Mucosa of rectum (tissue), 2 donors: ENCODE results near the gene SLC25A28.

Experiments
- H3K27ac ChIP-seq, 2 donors: one replicate each; pipeline ENCODE4 v1.7.0; 2013; ENCODE audit warnings: inconsistent platforms in 2 of 2, low read depth in 2 of 2, low read length in 2 of 2
- H3K27me3 ChIP-seq, 2 donors: one replicate each; pipeline ENCODE4 v1.7.0; 2013; ENCODE audit warnings: low read length in 2 of 2; ENCODE audit not compliant: control insufficient read depth in 2 of 2, insufficient read depth in 2 of 2
- H3K36me3 ChIP-seq, 2 donors: one replicate each; pipeline ENCODE4 v1.7.0; 2013; ENCODE audit warnings: low read length in 2 of 2; ENCODE audit not compliant: control insufficient read depth in 2 of 2, insufficient read depth in 2 of 2
- H3K4me1 ChIP-seq, 2 donors: one replicate each; pipeline ENCODE4 v1.7.0; 2013; ENCODE audit warnings: low read length in 2 of 2, mild to moderate bottlenecking in 1 of 2; ENCODE audit not compliant: control insufficient read depth in 2 of 2, insufficient read depth in 2 of 2
- H3K4me3 ChIP-seq, 2 donors: one replicate each; pipeline ENCODE4 v1.7.0; 2013; ENCODE audit warnings: low read length in 2 of 2
- H3K9ac ChIP-seq, 2 donors: one replicate each; pipeline ENCODE4 v1.7.0; 2013; ENCODE audit warnings: low read length in 2 of 2, low read depth in 1 of 2, mild to moderate bottlenecking in 1 of 2
- H3K9me3 ChIP-seq, 2 donors: one replicate each; pipeline ENCODE4 v1.7.0; 2013; ENCODE audit warnings: low read length in 2 of 2; ENCODE audit not compliant: control insufficient read depth in 2 of 2
- donor health status: healthy.
- donor health status: Normal muscosa, but diverticular disease.

The SLC25A28 gene

GRCh38 chr10:99593312-99593711 lies 26.9 kb downstream of the SLC25A28 start:
- Histone ChIP-seq H3K36me3 (no peaks in the 10 kb centered on the region), H3K27ac (peak overlapping the region; percentile 61 to 66), H3K9ac (peak overlapping the region in 1 of 2 donors; percentile 17), H3K4me3 (peak overlapping the region in 1 of 2 donors; percentile 33), H3K27me3 (no peaks in the 10 kb centered on the region), H3K4me1 (peaks cover 13 to 35% of the 10 kb centered on the region in 2 donors), H3K9me3 (no peaks in the 10 kb centered on the region)

GRCh38 chr10:99590799-99591198 lies 29.4 kb downstream of the SLC25A28 start:
- Histone ChIP-seq H3K27me3 (no peaks in the 10 kb centered on the region), H3K4me3 (no peak overlapping the region), H3K9ac (no peak overlapping the region), H3K9me3 (no peaks in the 10 kb centered on the region), H3K4me1 (peaks cover 11 to 27% of the 10 kb centered on the region in 2 donors), H3K36me3 (no peaks in the 10 kb centered on the region), H3K27ac (peak overlapping the region; percentile 26)

- Histone ChIP-seq H3K4me3 (no peak overlapping the region), H3K9me3 (no peaks in the 10 kb centered on the region), H3K36me3 (no peaks in the 10 kb centered on the region), H3K27ac (peak overlapping the region; percentile 3 to 62), H3K9ac (no peak overlapping the region), H3K27me3 (no peaks in the 10 kb centered on the region), H3K4me1 (no peaks in the 10 kb centered on the region)
Observed at GRCh38 chr10:99583687-99584086, 36.6 kb downstream of the SLC25A28 start.

- no peak overlapping the region for H3K4me3 ChIP-seq
- H3K9ac ChIP-seq: no peak overlapping the region
- peaks cover 0 to 2% of the 10 kb centered on the region in 2 donors for H3K27me3 ChIP-seq
- no peaks in the 10 kb centered on the region for H3K9me3 ChIP-seq
- H3K36me3 ChIP-seq: no peaks in the 10 kb centered on the region
- no peaks in the 10 kb centered on the region for H3K4me1 ChIP-seq
- peak overlapping the region in 1 of 2 donors; percentile 10 for H3K27ac ChIP-seq
Observed at GRCh38 chr10:99582255-99582770, 37.9 kb downstream of the SLC25A28 start.

GRCh38 chr10:99579971-99580370 lies 40.3 kb downstream of the SLC25A28 start:
- no peak overlapping the region for H3K9ac ChIP-seq
- H3K27me3 ChIP-seq: peaks cover 0 to 5% of the 10 kb centered on the region in 2 donors
- H3K36me3 ChIP-seq: no peaks in the 10 kb centered on the region
- H3K4me1 ChIP-seq: no peaks in the 10 kb centered on the region
- H3K9me3 ChIP-seq: no peaks in the 10 kb centered on the region
- H3K4me3 ChIP-seq: no peak overlapping the region
- no peak overlapping the region for H3K27ac ChIP-seq

GRCh38 chr10:99573790-99574189 lies 46.4 kb downstream of the SLC25A28 start:
- Histone ChIP-seq H3K27ac (no peak overlapping the region), H3K36me3 (no peaks in the 10 kb centered on the region), H3K4me1 (no peaks in the 10 kb centered on the region), H3K9me3 (no peaks in the 10 kb centered on the region), H3K27me3 (peaks cover 0 to 5% of the 10 kb centered on the region in 2 donors), H3K4me3 (no peak overlapping the region), H3K9ac (no peak overlapping the region)

GRCh38 chr10:99571816-99572215 lies 48.4 kb downstream of the SLC25A28 start:
- Histone ChIP-seq H3K4me3 (no peak overlapping the region), H3K4me1 (no peaks in the 10 kb centered on the region), H3K36me3 (no peaks in the 10 kb centered on the region), H3K9me3 (no peaks in the 10 kb centered on the region), H3K27me3 (no peaks in the 10 kb centered on the region), H3K9ac (no peak overlapping the region), H3K27ac (no peak overlapping the region)

GRCh38 chr10:99569961-99570360 lies 50.3 kb downstream of the SLC25A28 start:
- Histone ChIP-seq H3K27ac (no peak overlapping the region), H3K4me3 (no peak overlapping the region), H3K9me3 (no peaks in the 10 kb centered on the region), H3K27me3 (no peaks in the 10 kb centered on the region), H3K4me1 (no peaks in the 10 kb centered on the region), H3K36me3 (no peaks in the 10 kb centered on the region), H3K9ac (no peak overlapping the region)

- no peaks in the 10 kb centered on the region for H3K27me3 ChIP-seq
- no peak overlapping the region for H3K9ac ChIP-seq
- no peaks in the 10 kb centered on the region for H3K36me3 ChIP-seq
- no peak overlapping the region for H3K27ac ChIP-seq
- no peaks in the 10 kb centered on the region for H3K4me1 ChIP-seq
- no peak overlapping the region for H3K4me3 ChIP-seq
- no peaks in the 10 kb centered on the region for H3K9me3 ChIP-seq
Observed at GRCh38 chr10:99569253-99569939, 50.8 kb downstream of the SLC25A28 start.

- no peak overlapping the region for H3K27ac ChIP-seq
- no peak overlapping the region for H3K9ac ChIP-seq
- peaks cover 0 to 2% of the 10 kb centered on the region in 2 donors for H3K4me1 ChIP-seq
Observed at GRCh38 chr10:99565166-99565565, 55.1 kb downstream of the SLC25A28 start.

More at GRCh38 chr10:99565166-99565565, 55.1 kb downstream of the SLC25A28 start:
- Histone ChIP-seq H3K36me3 (no peaks in the 10 kb centered on the region), H3K4me3 (no peak overlapping the region), H3K9me3 (no peaks in the 10 kb centered on the region), H3K27me3 (no peaks in the 10 kb centered on the region)
